ENCODE data around the gene EP300.
"Not testable (repeated sequence)": the region's sequence is repeated elsewhere in the genome, so short reads cannot be mapped to it uniquely, and the experiment has no call there.

The EP300 gene

GRCh38 chr22:41085842-41086241, 6.5 kb upstream of the EP300 start:
- no peak for DNase-seq (ENCODE audit: low read depth)

- peak; percentile 97 for DNase-seq (ENCODE audit: low read depth)
Observed at GRCh38 chr22:41091132-41092022, 1.0 kb upstream of the EP300 start.

- peak; percentile 4 for DNase-seq (ENCODE audit: low read depth)
Observed at GRCh38 chr22:41092847-41093411, 537 bp downstream of the EP300 start.

- peak; percentile 14 for DNase-seq (ENCODE audit: low read depth)
Observed at GRCh38 chr22:41094041-41094593, 1.7 kb downstream of the EP300 start.

GRCh38 chr22:41096391-41096790, 4.0 kb downstream of the EP300 start:
- no peak for DNase-seq (ENCODE audit: low read depth)

GRCh38 chr22:41096841-41097240, 4.4 kb downstream of the EP300 start:
- DNase-seq (ENCODE audit: low read depth), result no peak

GRCh38 chr22:41099036-41099435, 6.6 kb downstream of the EP300 start:
- DNase-seq (ENCODE audit: low read depth), result no peak

- DNase-seq (ENCODE audit: low read depth), result peak; percentile 14
Observed at GRCh38 chr22:41106122-41106968, 14.0 kb downstream of the EP300 start.

GRCh38 chr22:41106969-41107325, 14.6 kb downstream of the EP300 start:
- not testable (repeated sequence) for DNase-seq (ENCODE audit: low read depth)

GRCh38 chr22:41110968-41111367, 18.6 kb downstream of the EP300 start:
- DNase-seq (ENCODE audit: low read depth), result no peak

- no peak for DNase-seq (ENCODE audit: low read depth)
Observed at GRCh38 chr22:41116342-41116741, 23.9 kb downstream of the EP300 start.

GRCh38 chr22:41117127-41117965, 25.0 kb downstream of the EP300 start:
- DNase-seq (ENCODE audit: low read depth), result no peak

GRCh38 chr22:41123151-41123550, 30.8 kb downstream of the EP300 start:
- DNase-seq (ENCODE audit: low read depth), result no peak

- no peak for DNase-seq (ENCODE audit: low read depth)
Observed at GRCh38 chr22:41124086-41124485, 31.7 kb downstream of the EP300 start.

GRCh38 chr22:41127451-41127850, 35.1 kb downstream of the EP300 start:
- DNase-seq (ENCODE audit: low read depth), result no peak

GRCh38 chr22:41128606-41129005, 36.2 kb downstream of the EP300 start:
- no peak for DNase-seq (ENCODE audit: low read depth)

- DNase-seq (ENCODE audit: low read depth), result peak; percentile 3
Observed at GRCh38 chr22:41132550-41132949, 40.2 kb downstream of the EP300 start.

GRCh38 chr22:41140365-41140957, 48.1 kb downstream of the EP300 start:
- DNase-seq (ENCODE audit: low read depth), result no peak

- not testable (repeated sequence) for DNase-seq (ENCODE audit: low read depth)
Observed at GRCh38 chr22:41145921-41146320, 53.5 kb downstream of the EP300 start.

- DNase-seq (ENCODE audit: low read depth), result no peak
Observed at GRCh38 chr22:41146573-41146972, 54.2 kb downstream of the EP300 start.

GRCh38 chr22:41147722-41148121, 55.3 kb downstream of the EP300 start:
- no peak for DNase-seq (ENCODE audit: low read depth)
